ENCODE results near the gene PAFAH1B2. TPM values are rescaled to one million over a fixed set of nuclear protein-coding genes. Genes with fewer than 3 reads are reported as not detected.
"Not testable (repeated sequence)": the region's sequence is repeated elsewhere in the genome, so short reads cannot be mapped to it uniquely, and the experiment has no call there.

Gene PAFAH1B2
- total RNA-seq, 2 donors from 2014 or later: 30.0 to 44.9 TPM

GRCh38 chr11:117180020-117180419 is 35.9 kb downstream of the PAFAH1B2 start:
- DNase-seq (no peak), ATAC-seq (no peak)
- TF ChIP-seq POLR2A (IDR thresholded peaks at IDR 0.05): no peak
- Histone ChIP-seq H3K27ac (peak overlapping the region; percentile 94 to 96 (median 95)), H3K27me3 (no peaks in the 10 kb centered on the region), H3K36me3 (replicated peaks in 1 of 2; ENCODE audit: insufficient read depth in 1 of 2, low read depth in 2 of 2) (peaks cover 0 to 3% of the 10 kb centered on the region in 2 donors), H3K4me1 (peaks cover 67% of the 10 kb centered on the region), H3K4me3 (peak overlapping the region in 1 of 2 donors; percentile 80), H3K9me3 (no peaks in the 10 kb centered on the region)
- intact Hi-C loops (cut with DNase I): no loop called here
- 13 to 18% methylated on average over 4 of the region's 4 CpGs for WGBS, 2 donors

GRCh38 chr11:117180661-117181585 is 36.8 kb downstream of the PAFAH1B2 start:
- no peak overlapping the region for H3K4me3 ChIP-seq
- peak overlapping the region; percentile 17 to 96 (median 70) for H3K27ac ChIP-seq
- intact Hi-C loops (cut with DNase I): no loop called here

DNA sequence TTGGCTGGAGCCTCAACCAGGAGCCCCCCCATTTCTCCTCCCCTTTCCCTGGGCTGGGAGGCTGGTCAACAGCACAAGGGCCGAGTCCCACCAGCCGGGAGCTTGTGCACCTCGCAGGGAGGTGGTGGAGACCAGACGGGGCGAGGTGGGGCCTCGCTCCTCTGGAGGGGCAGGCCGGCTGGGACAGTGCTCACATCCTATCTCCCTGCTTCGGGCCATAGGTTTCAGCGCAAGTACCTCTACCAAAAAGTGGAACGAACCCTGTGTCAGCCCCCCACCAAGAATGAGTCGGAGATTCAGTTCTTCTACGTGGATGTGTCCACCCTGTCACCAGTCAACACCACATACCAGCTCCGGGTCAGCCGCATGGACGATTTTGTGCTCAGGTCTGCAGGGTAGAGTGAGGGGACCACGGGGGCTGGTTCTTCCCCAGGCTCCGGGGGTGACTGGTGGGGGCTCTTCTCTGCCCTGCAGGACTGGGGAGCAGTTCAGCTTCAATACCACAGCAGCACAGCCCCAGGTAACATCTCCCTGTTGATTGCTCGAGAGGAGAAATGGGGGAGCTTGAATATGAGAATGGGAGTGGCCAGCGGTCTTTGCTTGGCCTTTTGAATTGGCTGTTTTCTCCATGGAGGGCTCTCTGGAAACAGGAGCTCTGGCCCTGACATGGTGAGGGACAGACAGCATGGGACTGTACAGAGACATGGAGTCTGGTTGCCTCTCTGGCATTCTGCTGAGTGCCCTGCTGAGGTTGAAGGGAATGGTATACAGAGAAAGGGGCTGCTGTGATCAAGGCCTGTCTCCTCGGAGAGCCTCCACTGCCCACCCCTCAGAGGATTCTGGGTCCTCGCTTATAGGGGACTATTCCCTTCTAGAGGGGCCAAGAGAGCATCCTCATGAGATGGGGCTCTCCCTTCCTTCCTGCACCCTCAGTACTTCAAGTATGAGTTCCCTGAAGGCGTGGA is 37.8 kb downstream of the PAFAH1B2 start:
- Histone ChIP-seq H3K9me3 (no peaks in the 10 kb centered on the region), H3K4me1 (peaks cover 82% of the 10 kb centered on the region), H3K27ac (peak overlapping the region in 3 of 4 donors; percentile 45 to 96 (median 61)), H3K4me3 (no peak overlapping the region), H3K36me3 (replicated peaks in 1 of 2; ENCODE audit: insufficient read depth in 1 of 2, low read depth in 2 of 2) (peaks cover 0 to 3% of the 10 kb centered on the region in 2 donors), H3K27me3 (no peaks in the 10 kb centered on the region)
- TF ChIP-seq POLR2A (IDR thresholded peaks at IDR 0.05): no peak
- TF ChIP-seq CTCF (IDR thresholded peaks at IDR 0.05): no peak
- no peak for ATAC-seq
- 55 to 80% methylated on average over 15 to 22 of the region's 22 CpGs for WGBS, 2 donors
- peak in 2 of 4 donors; percentile 3 to 14 for DNase-seq
- intact Hi-C loops (cut with DNase I): no loop called here

More at GRCh38 chr11:117180661-117181585, 36.8 kb downstream of the PAFAH1B2 start:
- peaks cover 0 to 3% of the 10 kb centered on the region in 2 donors for H3K36me3 ChIP-seq (replicated peaks in 1 of 2; ENCODE audit: insufficient read depth in 1 of 2, low read depth in 2 of 2)
- peaks cover 75% of the 10 kb centered on the region for H3K4me1 ChIP-seq
- WGBS, 2 donors: 32 to 56% methylated on average over 7 to 22 of the region's 22 CpGs
- TF ChIP-seq POLR2A (IDR thresholded peaks at IDR 0.05) (peak in 1 of 3 donors; percentile 14), CTCF (IDR thresholded peaks at IDR 0.05) (peak; percentile 59 to 99 (median 93))
- no peaks in the 10 kb centered on the region for H3K27me3 ChIP-seq
- ATAC-seq: peak; percentile 51
- peak; percentile 86 to 92 (median 90) for DNase-seq
- no peaks in the 10 kb centered on the region for H3K9me3 ChIP-seq

GRCh38 chr11:117182551-117182935 is 38.5 kb downstream of the PAFAH1B2 start:
- DNase-seq (no peak), ATAC-seq (no peak)
- 76 to 82% methylated on average over 10 of the region's 10 CpGs for WGBS, 2 donors
- intact Hi-C loops (cut with DNase I): no loop called here
- no peaks in the 10 kb centered on the region for H3K9me3 ChIP-seq
- H3K4me3 ChIP-seq: no peak overlapping the region
- peaks cover 0 to 3% of the 10 kb centered on the region in 2 donors for H3K36me3 ChIP-seq (replicated peaks in 1 of 2; ENCODE audit: insufficient read depth in 1 of 2, low read depth in 2 of 2)
- no peaks in the 10 kb centered on the region for H3K27me3 ChIP-seq
- H3K27ac ChIP-seq: peak overlapping the region in 2 of 4 donors; percentile 9 to 61
- peaks cover 86% of the 10 kb centered on the region for H3K4me1 ChIP-seq
- TF ChIP-seq POLR2A (IDR thresholded peaks at IDR 0.05): no peak
- no peak for TF ChIP-seq CTCF (IDR thresholded peaks at IDR 0.05)

GRCh38 chr11:117183178-117183577 is 39.1 kb downstream of the PAFAH1B2 start:
- WGBS, 2 donors: 84 to 88% methylated on average over 13 of the region's 13 CpGs
- DNase-seq: peak in 1 of 4 donors; percentile 11
- intact Hi-C loops (cut with DNase I); ATAC-seq; H3K9me3 ChIP-seq; H3K27me3 ChIP-seq; H3K4me3 ChIP-seq; H3K36me3 ChIP-seq (replicated peaks in 1 of 2; ENCODE audit: insufficient read depth in 1 of 2, low read depth in 2 of 2): not testable (repeated sequence)
- Histone ChIP-seq H3K27ac (peak overlapping the region in 1 of 4 donors; percentile 81), H3K4me1 (peaks cover 86% of the 10 kb centered on the region)

Data from body of pancreas (tissue), 4 donors.